ENCODE results near the gene KAT6B.

GRCh38 chr10:74922921-74923320, 96.5 kb downstream of the KAT6B start:
- no peak for TF ChIP-seq CTCF (IDR thresholded peaks at IDR 0.05)
- no peak for TF ChIP-seq POLR2AphosphoS5 (IDR thresholded peaks at IDR 0.05)
- no peak for TF ChIP-seq POLR2A (IDR thresholded peaks at IDR 0.05)

Data from prostate gland (tissue), 2 donors.